WTC11 (cell line): ENCODE data around the gene ZNF892. TPM values are rescaled to one million over a fixed set of nuclear protein-coding genes. Genes with fewer than 3 reads are reported as not detected.

Experiments used
- ATAC-seq: fragments of 200-7000 bp; cut with Tn5 transposase; 2 replicates; pipeline ENCODE4 v1.10.0; 2021; ENCODE audit warnings: mild to moderate bottlenecking, moderate library complexity
- CTCF ChIA-PET: fragments of 300-600 bp; sonication (Branson Sonifier 250); formaldehyde crosslinking; loops from one replicate; lab custom pipeline; 2021; ENCODE audit warnings: antibody characterized with exemption; lab: Charles Lee
- POLR2A ChIA-PET: fragments of 350-600 bp; sonication (Branson Sonifier 250); formaldehyde crosslinking; loops from one replicate; lab custom pipeline; 2021; ENCODE audit warnings: antibody characterized with exemption; lab: Charles Lee
- DNase-seq: peaks from one replicate; pipeline ENCODE4 v3.0.0; 2021; ENCODE audit warnings: low spot score
- H3K27ac Mint-ChIP-seq: 2 replicates; pipeline ENCODE4 v1.8.0; 2021; ENCODE audit warnings: mixed read lengths
- H3K27me3 Mint-ChIP-seq: 2 replicates; pipeline ENCODE4 v1.8.0; 2021; ENCODE audit warnings: low read depth, mild to moderate bottlenecking, moderate library complexity, mixed read lengths
- H3K36me3 Mint-ChIP-seq: 2 replicates; pipeline ENCODE4 v1.8.0; 2021; ENCODE audit warnings: mixed read lengths
- H3K4me1 Mint-ChIP-seq: 2 replicates; pipeline ENCODE4 v1.8.0; 2022; ENCODE audit warnings: mixed read lengths
- H3K4me3 Mint-ChIP-seq: 2 replicates; pipeline ENCODE4 v1.8.0; 2021; ENCODE audit warnings: mild to moderate bottlenecking, moderate library complexity, mixed read lengths
- H3K9me3 Mint-ChIP-seq: 2 replicates; pipeline ENCODE4 v1.8.0; 2021; ENCODE audit warnings: mixed read lengths
- CBFB ChIP-seq: sonication (generic); formaldehyde crosslinking; IDR thresholded peaks from 2 replicates; pipeline ENCODE4 v1.8.1; 2022; ENCODE audit warnings: mild to moderate bottlenecking, low read depth, missing genetic modification reagents
- ESRRA ChIP-seq: sonication (generic); formaldehyde crosslinking; IDR thresholded peaks from 2 replicates; pipeline ENCODE4 v1.8.1; 2022; ENCODE audit warnings: mild to moderate bottlenecking, missing genetic modification reagents, borderline replicate concordance
- GABPB1 ChIP-seq: sonication (generic); formaldehyde crosslinking; IDR thresholded peaks from 2 replicates; pipeline ENCODE4 v1.8.1; 2023; ENCODE audit warnings: mild to moderate bottlenecking, missing genetic modification reagents
- GTF2I ChIP-seq: fragments of 250-450 bp; sonication (Bioruptor Pico); conservative IDR thresholded peaks from 2 replicates; pipeline ENCODE4 v1.4.0; 2021; ENCODE audit warnings: mild to moderate bottlenecking
- MYBL2 ChIP-seq: sonication (generic); formaldehyde crosslinking; IDR thresholded peaks from 2 replicates; pipeline ENCODE4 v1.8.1; 2023; ENCODE audit warnings: mild to moderate bottlenecking, moderate library complexity, missing genetic modification reagents
- NFYB ChIP-seq: sonication (generic); formaldehyde crosslinking; conservative IDR thresholded peaks from 2 replicates; pipeline ENCODE4 v1.8.0; 2022; ENCODE audit warnings: low read depth, missing genetic modification reagents
- NR1H2 ChIP-seq: sonication (generic); formaldehyde crosslinking; IDR thresholded peaks from 2 replicates; pipeline ENCODE4 v1.9.0; 2021; ENCODE audit warnings: mild to moderate bottlenecking, moderate library complexity, missing genetic modification reagents
- NR2C2 ChIP-seq: sonication (generic); formaldehyde crosslinking; IDR thresholded peaks from 2 replicates; pipeline ENCODE4 v1.8.0; 2022; ENCODE audit warnings: mild to moderate bottlenecking, missing genetic modification reagents
- SP1 ChIP-seq: sonication (generic); formaldehyde crosslinking; conservative IDR thresholded peaks from 2 replicates; pipeline ENCODE4 v1.8.1; 2022; ENCODE audit warnings: missing genetic modification reagents
- TEAD1 ChIP-seq: sonication (generic); formaldehyde crosslinking; IDR thresholded peaks from 2 replicates; pipeline ENCODE4 v1.8.0; 2022; ENCODE audit warnings: mild to moderate bottlenecking, missing genetic modification reagents
- ZNF416 ChIP-seq: fragments of 250-450 bp; sonication (Bioruptor Pico); IDR thresholded peaks from 2 replicates; pipeline ENCODE4 v1.9.0; 2021; ENCODE audit warnings: mild to moderate bottlenecking, inconsistent platforms
- total RNA-seq: library from RNA; stranded (reverse); gene quantifications from 3 replicates; pipeline ENCODE4 v1.2.3, GENCODE V29; 2021
- TF ChIP-seq, protein P1 (sequence below): sonication (generic); formaldehyde crosslinking; IDR thresholded peaks from 2 replicates; pipeline ENCODE4 v1.8.0; 2022; ENCODE audit warnings: mild to moderate bottlenecking, missing genetic modification reagents
- TF ChIP-seq, protein P2 (sequence below): sonication (generic); formaldehyde crosslinking; IDR thresholded peaks from 2 replicates; pipeline ENCODE4 v1.8.0; 2022; ENCODE audit warnings: mild to moderate bottlenecking, missing genetic modification reagents
- TF ChIP-seq, protein P3 (sequence below): fragments of 250-450 bp; sonication (Bioruptor Pico); IDR thresholded peaks from 2 replicates; pipeline ENCODE4 v1.9.0; 2021; ENCODE audit warnings: mild to moderate bottlenecking, borderline replicate concordance
- TF ChIP-seq, protein P4 (sequence below): fragments of 250-450 bp; sonication (Bioruptor Pico); IDR thresholded peaks from 2 replicates; pipeline ENCODE4 v1.9.0; 2021; ENCODE audit warnings: mild to moderate bottlenecking
- TF ChIP-seq, protein P5 (sequence below): sonication (generic); formaldehyde crosslinking; IDR thresholded peaks from 2 replicates; pipeline ENCODE4 v1.8.1; 2022; ENCODE audit warnings: mild to moderate bottlenecking, moderate library complexity, missing genetic modification reagents
- TF ChIP-seq, protein P6 (sequence below): sonication (generic); formaldehyde crosslinking; IDR thresholded peaks from 2 replicates; pipeline ENCODE4 v1.8.1; 2022; ENCODE audit warnings: missing genetic modification reagents, borderline replicate concordance
- TF ChIP-seq, protein P7 (sequence below): fragments of 250-450 bp; sonication (Bioruptor Pico); IDR thresholded peaks from 2 replicates; pipeline ENCODE4 v1.9.0; 2021; ENCODE audit warnings: mild to moderate bottlenecking

Gene ZNF892
- total RNA-seq, 1 experiment from 2014 or later, result 9.4 TPM

DNA sequence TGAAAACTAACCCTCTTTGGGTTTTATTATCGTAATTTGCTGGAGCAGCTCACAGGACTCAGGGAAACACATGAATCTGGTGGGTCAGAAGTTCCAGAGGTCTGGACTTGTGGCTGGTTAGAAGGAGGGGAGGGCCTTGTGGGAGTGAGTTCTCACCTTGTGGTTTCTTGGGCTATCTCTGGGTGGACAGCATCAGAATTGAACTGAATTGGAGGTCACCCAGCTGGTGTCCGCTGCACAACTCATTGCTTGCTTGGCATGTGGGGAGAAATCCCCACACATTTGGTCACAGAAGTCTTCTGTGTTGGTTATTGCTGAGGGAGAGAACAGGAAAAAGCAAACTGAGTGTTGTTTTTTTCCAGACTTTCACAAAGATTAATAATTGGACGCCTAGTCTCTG is 27.5 kb downstream of the ZNF892 start (continued):
- TF ChIP-seq, protein P1, sequence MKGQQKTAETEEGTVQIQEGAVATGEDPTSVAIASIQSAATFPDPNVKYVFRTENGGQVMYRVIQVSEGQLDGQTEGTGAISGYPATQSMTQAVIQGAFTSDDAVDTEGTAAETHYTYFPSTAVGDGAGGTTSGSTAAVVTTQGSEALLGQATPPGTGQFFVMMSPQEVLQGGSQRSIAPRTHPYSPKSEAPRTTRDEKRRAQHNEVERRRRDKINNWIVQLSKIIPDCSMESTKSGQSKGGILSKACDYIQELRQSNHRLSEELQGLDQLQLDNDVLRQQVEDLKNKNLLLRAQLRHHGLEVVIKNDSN (CRISPR knock-in tag), result no peak
- TF ChIP-seq, protein P2, sequence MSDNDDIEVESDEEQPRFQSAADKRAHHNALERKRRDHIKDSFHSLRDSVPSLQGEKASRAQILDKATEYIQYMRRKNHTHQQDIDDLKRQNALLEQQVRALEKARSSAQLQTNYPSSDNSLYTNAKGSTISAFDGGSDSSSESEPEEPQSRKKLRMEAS, result no peak
- TF ChIP-seq, protein P3, sequence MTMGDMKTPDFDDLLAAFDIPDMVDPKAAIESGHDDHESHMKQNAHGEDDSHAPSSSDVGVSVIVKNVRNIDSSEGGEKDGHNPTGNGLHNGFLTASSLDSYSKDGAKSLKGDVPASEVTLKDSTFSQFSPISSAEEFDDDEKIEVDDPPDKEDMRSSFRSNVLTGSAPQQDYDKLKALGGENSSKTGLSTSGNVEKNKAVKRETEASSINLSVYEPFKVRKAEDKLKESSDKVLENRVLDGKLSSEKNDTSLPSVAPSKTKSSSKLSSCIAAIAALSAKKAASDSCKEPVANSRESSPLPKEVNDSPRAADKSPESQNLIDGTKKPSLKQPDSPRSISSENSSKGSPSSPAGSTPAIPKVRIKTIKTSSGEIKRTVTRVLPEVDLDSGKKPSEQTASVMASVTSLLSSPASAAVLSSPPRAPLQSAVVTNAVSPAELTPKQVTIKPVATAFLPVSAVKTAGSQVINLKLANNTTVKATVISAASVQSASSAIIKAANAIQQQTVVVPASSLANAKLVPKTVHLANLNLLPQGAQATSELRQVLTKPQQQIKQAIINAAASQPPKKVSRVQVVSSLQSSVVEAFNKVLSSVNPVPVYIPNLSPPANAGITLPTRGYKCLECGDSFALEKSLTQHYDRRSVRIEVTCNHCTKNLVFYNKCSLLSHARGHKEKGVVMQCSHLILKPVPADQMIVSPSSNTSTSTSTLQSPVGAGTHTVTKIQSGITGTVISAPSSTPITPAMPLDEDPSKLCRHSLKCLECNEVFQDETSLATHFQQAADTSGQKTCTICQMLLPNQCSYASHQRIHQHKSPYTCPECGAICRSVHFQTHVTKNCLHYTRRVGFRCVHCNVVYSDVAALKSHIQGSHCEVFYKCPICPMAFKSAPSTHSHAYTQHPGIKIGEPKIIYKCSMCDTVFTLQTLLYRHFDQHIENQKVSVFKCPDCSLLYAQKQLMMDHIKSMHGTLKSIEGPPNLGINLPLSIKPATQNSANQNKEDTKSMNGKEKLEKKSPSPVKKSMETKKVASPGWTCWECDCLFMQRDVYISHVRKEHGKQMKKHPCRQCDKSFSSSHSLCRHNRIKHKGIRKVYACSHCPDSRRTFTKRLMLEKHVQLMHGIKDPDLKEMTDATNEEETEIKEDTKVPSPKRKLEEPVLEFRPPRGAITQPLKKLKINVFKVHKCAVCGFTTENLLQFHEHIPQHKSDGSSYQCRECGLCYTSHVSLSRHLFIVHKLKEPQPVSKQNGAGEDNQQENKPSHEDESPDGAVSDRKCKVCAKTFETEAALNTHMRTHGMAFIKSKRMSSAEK (CRISPR knock-in tag), result no peak
- TF ChIP-seq NFYB (CRISPR knock-in tag) (no peak), CBFB (no peak), GABPB1 (CRISPR knock-in tag) (no peak), TEAD1 (CRISPR knock-in tag) (no peak), ZNF416 (no peak), ESRRA (CRISPR knock-in tag) (no peak), NR1H2 (CRISPR knock-in tag) (no peak), SP1 (CRISPR knock-in tag) (no peak)
- TF ChIP-seq, protein P4, sequence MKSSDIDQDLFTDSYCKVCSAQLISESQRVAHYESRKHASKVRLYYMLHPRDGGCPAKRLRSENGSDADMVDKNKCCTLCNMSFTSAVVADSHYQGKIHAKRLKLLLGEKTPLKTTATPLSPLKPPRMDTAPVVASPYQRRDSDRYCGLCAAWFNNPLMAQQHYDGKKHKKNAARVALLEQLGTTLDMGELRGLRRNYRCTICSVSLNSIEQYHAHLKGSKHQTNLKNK (CRISPR knock-in tag), result no peak
- TF ChIP-seq, protein P5, sequence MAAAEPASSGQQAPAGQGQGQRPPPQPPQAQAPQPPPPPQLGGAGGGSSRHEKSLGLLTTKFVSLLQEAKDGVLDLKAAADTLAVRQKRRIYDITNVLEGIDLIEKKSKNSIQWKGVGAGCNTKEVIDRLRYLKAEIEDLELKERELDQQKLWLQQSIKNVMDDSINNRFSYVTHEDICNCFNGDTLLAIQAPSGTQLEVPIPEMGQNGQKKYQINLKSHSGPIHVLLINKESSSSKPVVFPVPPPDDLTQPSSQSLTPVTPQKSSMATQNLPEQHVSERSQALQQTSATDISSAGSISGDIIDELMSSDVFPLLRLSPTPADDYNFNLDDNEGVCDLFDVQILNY (CRISPR knock-in tag), result no peak
- TF ChIP-seq, protein P6, sequence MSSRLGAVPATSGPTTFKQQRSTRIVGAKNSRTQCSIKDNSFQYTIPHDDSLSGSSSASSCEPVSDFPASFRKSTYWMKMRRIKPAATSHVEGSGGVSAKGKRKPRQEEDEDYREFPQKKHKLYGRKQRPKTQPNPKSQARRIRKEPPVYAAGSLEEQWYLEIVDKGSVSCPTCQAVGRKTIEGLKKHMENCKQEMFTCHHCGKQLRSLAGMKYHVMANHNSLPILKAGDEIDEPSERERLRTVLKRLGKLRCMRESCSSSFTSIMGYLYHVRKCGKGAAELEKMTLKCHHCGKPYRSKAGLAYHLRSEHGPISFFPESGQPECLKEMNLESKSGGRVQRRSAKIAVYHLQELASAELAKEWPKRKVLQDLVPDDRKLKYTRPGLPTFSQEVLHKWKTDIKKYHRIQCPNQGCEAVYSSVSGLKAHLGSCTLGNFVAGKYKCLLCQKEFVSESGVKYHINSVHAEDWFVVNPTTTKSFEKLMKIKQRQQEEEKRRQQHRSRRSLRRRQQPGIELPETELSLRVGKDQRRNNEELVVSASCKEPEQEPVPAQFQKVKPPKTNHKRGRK, result no peak
- TF ChIP-seq, protein P7, sequence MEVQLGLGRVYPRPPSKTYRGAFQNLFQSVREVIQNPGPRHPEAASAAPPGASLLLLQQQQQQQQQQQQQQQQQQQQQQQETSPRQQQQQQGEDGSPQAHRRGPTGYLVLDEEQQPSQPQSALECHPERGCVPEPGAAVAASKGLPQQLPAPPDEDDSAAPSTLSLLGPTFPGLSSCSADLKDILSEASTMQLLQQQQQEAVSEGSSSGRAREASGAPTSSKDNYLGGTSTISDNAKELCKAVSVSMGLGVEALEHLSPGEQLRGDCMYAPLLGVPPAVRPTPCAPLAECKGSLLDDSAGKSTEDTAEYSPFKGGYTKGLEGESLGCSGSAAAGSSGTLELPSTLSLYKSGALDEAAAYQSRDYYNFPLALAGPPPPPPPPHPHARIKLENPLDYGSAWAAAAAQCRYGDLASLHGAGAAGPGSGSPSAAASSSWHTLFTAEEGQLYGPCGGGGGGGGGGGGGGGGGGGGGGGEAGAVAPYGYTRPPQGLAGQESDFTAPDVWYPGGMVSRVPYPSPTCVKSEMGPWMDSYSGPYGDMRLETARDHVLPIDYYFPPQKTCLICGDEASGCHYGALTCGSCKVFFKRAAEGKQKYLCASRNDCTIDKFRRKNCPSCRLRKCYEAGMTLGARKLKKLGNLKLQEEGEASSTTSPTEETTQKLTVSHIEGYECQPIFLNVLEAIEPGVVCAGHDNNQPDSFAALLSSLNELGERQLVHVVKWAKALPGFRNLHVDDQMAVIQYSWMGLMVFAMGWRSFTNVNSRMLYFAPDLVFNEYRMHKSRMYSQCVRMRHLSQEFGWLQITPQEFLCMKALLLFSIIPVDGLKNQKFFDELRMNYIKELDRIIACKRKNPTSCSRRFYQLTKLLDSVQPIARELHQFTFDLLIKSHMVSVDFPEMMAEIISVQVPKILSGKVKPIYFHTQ (CRISPR knock-in tag), result no peak

DNA sequence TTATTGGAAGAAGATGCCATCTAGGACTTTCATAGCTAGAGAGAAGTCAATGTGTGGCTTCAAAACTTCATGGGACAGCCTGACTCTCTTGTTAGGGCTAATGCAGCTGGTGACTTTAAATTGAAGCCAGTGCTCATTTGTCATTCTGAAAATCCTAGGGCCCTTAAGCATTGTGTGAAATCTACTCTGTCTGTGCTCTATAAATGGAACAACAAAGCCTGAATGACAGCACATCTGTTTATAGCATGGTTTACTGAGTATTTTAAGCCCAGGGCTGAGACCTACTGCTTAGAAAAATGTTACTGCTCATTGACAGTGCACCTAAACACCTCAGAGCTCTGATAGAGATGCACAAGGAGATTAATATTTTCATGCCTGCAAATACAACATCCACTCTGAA is 30.8 kb downstream of the ZNF892 start:
- DNase-seq (no peak), ATAC-seq (no peak)
- POLR2A ChIA-PET, result no interaction called here
- H3K36me3 Mint-ChIP-seq, result peaks cover 33% of the 10 kb centered on the region
- H3K27me3 Mint-ChIP-seq, result peaks cover 19% of the 10 kb centered on the region
- H3K9me3 Mint-ChIP-seq, result peaks cover 65% of the 10 kb centered on the region
- H3K27ac Mint-ChIP-seq, result no peak overlapping the region
- H3K4me1 Mint-ChIP-seq, result no peaks in the 10 kb centered on the region
- TF ChIP-seq NR2C2 (CRISPR knock-in tag) (no peak), MYBL2 (CRISPR knock-in tag) (no peak), GTF2I (no peak)
- H3K4me3 Mint-ChIP-seq, result no peak overlapping the region
- CTCF ChIA-PET, result no interaction called here
